Measurements from ENCODE around the gene METTL2B.
"Not testable (repeated sequence)": the region's sequence is repeated elsewhere in the genome, so short reads cannot be mapped to it uniquely, and the experiment has no call there.

The METTL2B gene

DNA sequence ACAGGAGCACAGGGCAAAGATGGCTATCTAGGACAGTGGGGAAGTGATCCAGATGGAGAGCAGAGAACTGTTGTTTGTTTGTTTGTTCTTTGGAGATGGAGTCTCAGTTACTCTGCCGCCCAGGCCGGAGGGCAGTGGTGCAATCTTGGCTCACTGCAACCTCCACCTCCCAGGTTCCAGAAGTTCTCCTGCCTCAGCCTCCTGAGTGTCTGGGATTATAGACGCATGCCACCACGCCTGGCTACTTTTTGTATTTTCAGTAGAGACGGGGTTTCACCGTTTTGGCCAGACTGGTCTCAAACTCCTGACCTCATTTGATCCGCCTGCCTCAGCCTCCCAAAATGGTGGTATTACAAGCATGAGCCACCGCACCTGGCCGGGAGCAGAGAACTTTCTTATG lies 20.9 kb downstream of the METTL2B start:
- in situ Hi-C loops (cut with MboI; ENCODE audit: low sequenced_read_pairs, unreplicated experiment), result no loop called here
- TF ChIP-seq, protein P1, sequence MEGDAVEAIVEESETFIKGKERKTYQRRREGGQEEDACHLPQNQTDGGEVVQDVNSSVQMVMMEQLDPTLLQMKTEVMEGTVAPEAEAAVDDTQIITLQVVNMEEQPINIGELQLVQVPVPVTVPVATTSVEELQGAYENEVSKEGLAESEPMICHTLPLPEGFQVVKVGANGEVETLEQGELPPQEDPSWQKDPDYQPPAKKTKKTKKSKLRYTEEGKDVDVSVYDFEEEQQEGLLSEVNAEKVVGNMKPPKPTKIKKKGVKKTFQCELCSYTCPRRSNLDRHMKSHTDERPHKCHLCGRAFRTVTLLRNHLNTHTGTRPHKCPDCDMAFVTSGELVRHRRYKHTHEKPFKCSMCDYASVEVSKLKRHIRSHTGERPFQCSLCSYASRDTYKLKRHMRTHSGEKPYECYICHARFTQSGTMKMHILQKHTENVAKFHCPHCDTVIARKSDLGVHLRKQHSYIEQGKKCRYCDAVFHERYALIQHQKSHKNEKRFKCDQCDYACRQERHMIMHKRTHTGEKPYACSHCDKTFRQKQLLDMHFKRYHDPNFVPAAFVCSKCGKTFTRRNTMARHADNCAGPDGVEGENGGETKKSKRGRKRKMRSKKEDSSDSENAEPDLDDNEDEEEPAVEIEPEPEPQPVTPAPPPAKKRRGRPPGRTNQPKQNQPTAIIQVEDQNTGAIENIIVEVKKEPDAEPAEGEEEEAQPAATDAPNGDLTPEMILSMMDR (IDR thresholded peaks at IDR 0.05; ENCODE audit: borderline replicate concordance, control extremely low read depth, extremely low read depth, insufficient read depth, missing control alignments), result no peak
- DNase-seq (ENCODE audit: low spot score), result no peak

DNA sequence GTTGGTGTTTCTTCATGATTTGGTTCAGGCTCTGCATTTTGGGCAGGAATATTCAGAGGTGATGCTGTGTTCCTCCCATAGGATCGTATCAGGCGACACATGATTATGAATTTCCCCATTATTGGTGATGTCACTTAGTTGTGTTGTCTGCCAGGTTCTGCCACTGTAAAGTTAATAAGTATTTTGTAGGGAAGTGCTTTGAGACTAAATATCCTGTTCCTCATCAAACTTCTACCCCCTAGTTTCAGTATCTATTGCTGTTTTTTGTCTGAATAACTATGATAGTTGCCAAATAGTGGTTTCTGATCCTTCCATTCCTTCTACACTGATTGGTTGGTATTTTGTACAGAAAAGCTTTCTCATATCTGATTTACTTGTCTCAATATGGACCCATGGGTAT lies 28.9 kb downstream of the METTL2B start:
- in situ Hi-C loops (cut with MboI; ENCODE audit: low sequenced_read_pairs, unreplicated experiment); DNase-seq (ENCODE audit: low spot score): not testable (repeated sequence)

DNA sequence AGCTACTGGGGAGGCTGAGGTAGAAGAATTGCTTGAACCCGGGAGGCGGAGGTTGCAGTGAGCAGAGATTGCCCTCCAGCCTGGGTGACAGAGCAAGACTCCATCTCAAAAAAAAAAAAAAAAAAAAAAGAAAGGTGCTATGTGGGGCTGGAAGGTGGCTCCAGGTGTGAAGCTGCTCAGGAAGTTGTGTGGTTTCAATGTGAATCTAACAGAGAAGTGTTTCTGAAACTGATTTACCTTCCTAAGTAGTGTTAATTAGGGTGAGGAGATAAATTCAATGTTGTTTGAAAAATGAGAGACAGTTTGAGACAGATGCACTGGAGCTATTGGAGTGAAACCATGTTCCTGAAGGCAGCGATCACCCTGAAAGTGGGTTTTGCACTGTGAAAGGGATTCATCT lies 30.3 kb downstream of the METTL2B start:
- in situ Hi-C loops (cut with MboI; ENCODE audit: low sequenced_read_pairs, unreplicated experiment); DNase-seq (ENCODE audit: low spot score): not testable (repeated sequence)

DNA sequence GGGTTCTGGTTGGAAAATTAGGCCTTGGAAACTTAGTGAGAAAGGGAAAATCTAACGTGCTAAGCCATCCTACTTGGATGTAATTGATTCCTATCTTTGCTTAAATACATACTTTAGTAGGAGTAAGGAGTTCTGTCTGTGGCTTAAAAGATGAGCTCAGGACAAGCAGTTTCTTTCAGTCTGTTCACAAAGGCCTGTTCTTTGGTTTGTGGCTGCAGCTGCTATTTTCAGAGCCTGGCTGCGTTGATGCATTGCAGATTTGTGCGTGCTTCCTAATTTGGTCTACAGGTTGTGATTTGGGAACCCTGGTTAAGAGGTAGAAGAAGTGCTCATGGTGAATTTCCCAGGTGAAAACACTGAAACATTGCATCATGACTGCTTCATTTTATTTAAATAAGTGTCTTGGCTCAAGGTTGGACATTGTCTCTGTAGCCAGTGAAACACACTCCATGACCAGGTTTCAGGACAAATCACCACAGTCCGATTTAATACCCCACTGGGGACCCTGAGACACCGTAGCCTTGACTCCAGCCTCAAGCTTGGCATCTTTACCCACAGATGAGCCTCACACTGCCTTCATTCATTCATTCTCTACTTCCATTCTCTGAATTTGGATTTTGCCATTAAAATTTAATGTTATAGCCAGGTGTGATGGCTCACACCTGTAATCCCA lies 30.9 kb downstream of the METTL2B start:
- DNase-seq (ENCODE audit: low spot score); in situ Hi-C loops (cut with MboI; ENCODE audit: low sequenced_read_pairs, unreplicated experiment): not testable (repeated sequence)

DNA sequence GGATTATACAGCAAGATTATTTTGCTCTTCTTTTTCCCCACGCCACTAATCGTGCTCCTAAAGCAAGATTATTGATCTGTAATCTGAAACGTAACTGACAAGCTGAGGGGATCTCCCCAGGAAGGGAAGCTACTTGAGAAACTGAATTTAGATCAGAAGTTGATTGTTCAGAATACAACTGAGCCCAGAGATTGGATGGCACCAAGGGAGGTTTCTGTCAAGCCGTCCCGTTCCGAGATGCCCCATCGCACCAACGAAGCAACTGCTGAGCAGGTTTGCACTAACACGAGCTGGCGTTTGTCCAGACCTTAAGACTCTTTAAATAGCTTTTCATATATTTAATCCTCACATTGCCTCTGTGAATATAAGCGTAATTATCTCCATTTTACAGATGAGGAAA lies 35.1 kb downstream of the METTL2B start:
- DNase-seq (ENCODE audit: low spot score); in situ Hi-C loops (cut with MboI; ENCODE audit: low sequenced_read_pairs, unreplicated experiment): not testable (repeated sequence)

DNA sequence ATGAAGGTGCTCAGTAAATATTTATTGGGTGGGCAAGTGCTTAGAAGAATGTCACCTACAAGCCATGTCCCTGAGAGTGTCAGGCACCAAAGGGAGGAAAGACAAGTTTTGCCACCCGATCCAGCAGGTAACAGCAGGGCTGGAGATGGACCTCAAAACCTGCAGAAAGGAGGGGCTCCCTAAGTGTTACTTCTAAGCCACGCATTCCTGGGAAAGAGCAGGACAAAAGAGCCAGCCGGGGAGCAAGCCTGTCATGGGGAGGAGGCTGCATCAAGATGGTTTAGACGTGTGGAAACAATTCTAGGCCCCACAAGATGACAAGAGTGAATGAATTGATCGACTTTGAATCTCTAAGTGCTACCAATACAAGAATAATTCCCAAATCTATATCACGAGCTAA lies 38.7 kb downstream of the METTL2B start:
- DNase-seq (ENCODE audit: low spot score); in situ Hi-C loops (cut with MboI; ENCODE audit: low sequenced_read_pairs, unreplicated experiment): not testable (repeated sequence)

DNA sequence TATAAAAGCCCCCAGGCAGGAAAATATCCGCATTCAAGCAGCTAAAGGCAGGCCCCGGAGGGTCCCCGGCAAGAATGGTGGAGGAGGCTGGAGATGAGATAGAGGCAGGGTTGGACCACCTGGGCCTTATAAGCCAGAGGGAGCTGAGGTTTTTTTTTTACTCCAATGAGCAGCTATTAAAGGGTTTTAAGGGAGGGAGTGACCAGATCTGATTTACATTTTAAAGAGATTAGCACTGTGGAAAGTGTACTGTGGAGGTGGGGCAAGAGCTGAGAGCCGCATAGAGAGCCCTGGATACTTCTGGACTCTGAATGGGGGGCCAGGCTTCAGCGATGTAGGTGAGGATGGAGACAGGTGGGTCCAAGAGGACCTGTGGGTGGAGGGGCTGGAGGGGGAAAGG lies 40.5 kb downstream of the METTL2B start:
- in situ Hi-C loops (cut with MboI; ENCODE audit: low sequenced_read_pairs, unreplicated experiment); DNase-seq (ENCODE audit: low spot score): not testable (repeated sequence)

DNA sequence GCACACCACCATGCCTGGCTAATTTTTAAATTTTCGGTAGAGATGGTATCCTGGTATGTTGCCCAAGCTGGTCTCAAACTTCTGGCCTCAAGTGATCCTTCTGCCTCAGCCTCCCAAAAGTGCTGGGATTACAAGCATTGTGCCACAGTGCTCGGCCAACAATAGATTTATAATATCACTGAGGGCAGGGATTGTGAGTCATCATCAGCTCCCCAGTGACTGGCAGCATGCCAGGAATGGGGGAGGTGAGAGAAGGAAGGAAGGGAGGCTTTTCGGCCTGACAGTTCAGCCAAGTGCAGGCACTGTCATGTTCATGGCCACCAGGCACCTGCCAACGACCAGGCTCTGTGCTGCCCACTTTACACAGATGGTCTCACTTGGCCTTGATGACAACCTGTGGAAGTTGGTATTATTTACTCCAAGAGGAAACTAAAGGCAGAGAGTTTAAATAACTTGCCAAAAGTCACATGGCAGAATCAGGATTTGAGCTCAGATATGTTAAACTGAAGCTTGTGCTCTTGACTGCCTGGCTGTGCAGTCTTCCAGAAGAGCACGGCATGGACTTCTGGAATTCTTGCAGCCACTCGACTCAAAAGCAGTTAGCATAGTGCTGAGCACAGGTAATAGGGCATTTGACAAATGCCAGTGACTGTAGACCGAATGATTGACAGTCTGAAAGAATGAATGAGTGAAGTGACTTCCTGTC lies 46.8 kb downstream of the METTL2B start:
- in situ Hi-C loops (cut with MboI; ENCODE audit: low sequenced_read_pairs, unreplicated experiment), result not testable (repeated sequence)

DNA sequence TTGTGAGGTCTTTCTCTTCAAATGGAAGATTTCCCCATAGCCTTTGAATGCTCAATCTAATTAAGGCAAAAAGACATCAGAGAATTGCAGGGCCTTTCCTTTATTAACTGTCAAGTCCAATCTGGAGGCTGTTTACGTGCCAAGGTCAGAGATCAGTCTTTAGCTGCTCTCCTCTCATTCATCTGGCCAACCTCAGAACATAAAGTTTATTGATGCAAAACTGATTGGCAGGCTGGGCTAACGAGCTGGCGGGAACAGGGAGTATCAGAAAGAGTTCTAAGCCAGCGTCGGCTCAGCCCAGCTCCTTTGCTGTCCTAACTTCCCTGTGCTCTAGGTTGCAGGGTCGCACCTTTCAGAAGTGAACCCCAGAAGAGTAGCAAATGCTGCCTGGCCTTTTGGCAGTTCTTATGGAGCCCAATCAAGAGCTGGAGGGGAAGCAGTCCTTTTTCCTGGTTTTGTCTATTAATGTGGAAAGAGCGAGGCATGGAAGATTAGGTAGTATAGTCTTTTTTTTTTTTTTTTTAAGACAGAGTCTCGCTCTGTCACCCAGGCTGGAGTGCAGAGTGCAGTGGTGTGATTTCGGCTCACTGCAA lies 47.5 kb downstream of the METTL2B start:
- DNase-seq (ENCODE audit: low spot score); in situ Hi-C loops (cut with MboI; ENCODE audit: low sequenced_read_pairs, unreplicated experiment): not testable (repeated sequence)

More for the DNA sequence above, 46.8 kb downstream of the METTL2B start:
- not testable (repeated sequence) for DNase-seq (ENCODE audit: low spot score)

DNA sequence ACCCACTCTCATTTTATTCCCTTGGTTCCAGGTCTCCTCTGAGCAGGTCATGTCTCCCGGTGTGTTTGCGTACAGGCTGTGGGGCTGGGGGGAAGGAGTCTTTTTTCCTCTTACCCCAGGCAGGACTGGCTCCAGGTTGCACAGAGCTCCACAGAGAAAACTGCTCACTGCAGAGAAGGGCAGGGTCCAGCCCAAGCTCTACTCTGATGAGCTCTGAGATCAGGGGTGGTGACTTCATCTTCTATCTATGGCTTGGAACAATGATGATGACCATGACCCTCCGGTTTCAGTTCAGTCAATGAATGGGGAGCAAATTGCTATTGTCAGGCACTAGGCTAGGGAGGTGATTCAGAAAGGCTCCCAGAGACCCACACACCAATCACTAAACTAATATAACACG lies 49.0 kb downstream of the METTL2B start:
- in situ Hi-C loops (cut with MboI; ENCODE audit: low sequenced_read_pairs, unreplicated experiment); DNase-seq (ENCODE audit: low spot score): not testable (repeated sequence)

DNA sequence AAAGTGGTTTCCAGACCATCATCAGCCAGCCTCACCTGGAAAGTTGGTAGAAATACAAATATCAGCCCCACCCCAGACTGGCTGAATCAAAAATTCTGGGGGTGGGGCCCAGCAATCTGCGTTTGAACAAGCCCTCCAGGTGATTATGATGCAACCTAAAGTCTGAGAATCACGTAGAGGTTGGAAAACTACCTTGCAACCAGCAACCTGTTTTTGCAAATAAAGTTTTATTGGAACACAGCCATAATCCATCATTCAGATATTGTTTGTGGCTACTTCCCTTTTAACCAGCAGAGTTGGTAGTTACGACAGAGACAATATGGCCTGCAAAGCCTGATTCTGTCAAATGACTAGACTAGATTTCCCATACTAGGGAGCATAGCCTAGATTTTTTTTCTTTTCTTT lies 49.5 kb downstream of the METTL2B start:
- in situ Hi-C loops (cut with MboI; ENCODE audit: low sequenced_read_pairs, unreplicated experiment); DNase-seq (ENCODE audit: low spot score): not testable (repeated sequence)

DNA sequence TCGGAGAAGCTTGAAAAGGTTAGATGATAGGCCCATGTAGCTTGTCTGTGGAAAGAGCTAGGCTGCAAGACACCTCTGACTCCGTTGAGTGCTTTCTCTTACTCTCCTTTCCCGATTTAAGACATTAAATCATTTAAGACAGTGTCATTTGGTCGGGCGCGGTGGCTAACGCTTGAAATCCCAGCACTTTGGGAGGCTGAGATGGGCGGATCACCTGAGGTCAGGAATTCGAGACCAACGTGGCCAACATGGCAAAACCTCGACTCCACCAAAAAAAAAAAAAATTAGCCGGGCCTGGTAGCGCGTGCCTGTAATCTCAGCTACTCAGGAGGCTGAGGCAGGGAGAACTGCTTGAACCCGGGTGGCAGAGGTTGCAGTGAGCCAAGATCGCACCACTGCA lies 52.6 kb downstream of the METTL2B start:
- DNase-seq (ENCODE audit: low spot score); in situ Hi-C loops (cut with MboI; ENCODE audit: low sequenced_read_pairs, unreplicated experiment): not testable (repeated sequence)

DNA sequence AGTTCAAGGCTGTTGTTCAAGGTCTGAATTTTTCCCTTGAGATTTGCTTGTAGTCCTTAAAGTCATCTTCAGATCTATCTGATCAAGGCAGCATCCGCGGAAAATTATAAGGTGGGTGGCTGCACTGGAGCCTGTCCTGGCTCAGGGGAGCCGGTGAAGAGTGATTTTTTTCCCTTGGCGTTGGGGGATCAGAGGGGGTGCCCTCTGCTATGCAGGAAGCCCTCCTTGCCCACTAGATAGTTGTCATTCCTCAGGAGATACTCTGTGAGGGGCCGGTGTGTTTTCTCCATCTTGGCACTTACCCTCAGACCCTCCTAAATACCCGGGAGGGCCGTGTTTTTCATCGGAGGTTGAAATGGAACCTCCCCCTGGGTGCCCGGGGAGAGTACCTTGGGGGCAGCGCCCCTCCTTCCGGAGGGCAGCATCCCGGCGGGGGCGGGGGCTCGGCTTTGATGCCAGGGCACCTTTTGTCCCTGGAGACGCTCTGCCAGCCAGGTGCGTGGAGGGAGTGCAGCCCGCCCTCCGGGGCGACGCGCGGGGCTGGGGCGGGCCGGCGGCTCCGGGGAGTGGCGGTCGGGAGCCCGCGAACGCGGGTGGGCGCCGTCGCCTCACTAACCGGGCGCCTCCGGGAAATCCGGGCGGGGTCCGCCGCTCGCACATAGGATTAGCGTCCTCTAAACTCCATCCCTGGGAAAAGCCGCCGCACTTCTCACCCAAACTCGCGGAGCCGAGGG lies 53.7 kb downstream of the METTL2B start:
- peak; percentile 38 for DNase-seq (ENCODE audit: low spot score)
- in situ Hi-C loops (cut with MboI; ENCODE audit: low sequenced_read_pairs, unreplicated experiment), result not testable (repeated sequence)

Data from GM13976 (cell line).